GM12878 (cell line): ENCODE data around the gene ARL15. TPM values are rescaled to one million over a fixed set of nuclear protein-coding genes. Genes with fewer than 3 reads are reported as not detected.

ENCODE experiments used
- ATAC-seq: fragments of 200-7000 bp; cut with Tn5 transposase; 3 replicates; pipeline ENCODE4 v1.9.1; 2020; ENCODE audit warnings: mild to moderate bottlenecking, moderate library complexity
- BruUV-seq: library from RNA; stranded (reverse); fragments of 400-500 nt; replicated peaks from 2 replicates; lab custom pipeline; 2021; lab: Mats Ljungman, UMichigan
- CTCF ChIA-PET: fragments of 300-600 bp; sonication (Branson Sonifier 250); formaldehyde crosslinking; extraction: SDS; loops from one replicate; lab custom pipeline; 2021; ENCODE audit warnings: inconsistent platforms; lab: Yijun Ruan, JAX
- POLR2A ChIA-PET: fragments of 350-600 bp; formaldehyde crosslinking; extraction: SDS; loops from one replicate; lab custom pipeline; 2021; ENCODE audit warnings: inconsistent platforms; lab: Charles Lee
- RAD21 ChIA-PET: fragments of 300-600 bp; sonication (Branson Sonifier 250); formaldehyde crosslinking; loops from one replicate; lab custom pipeline; 2023; ENCODE audit warnings: antibody characterized with exemption; ENCODE audit not compliant: unreplicated experiment; lab: Charles Lee
- SMC1A ChIA-PET: fragments of 300-600 bp; sonication (Branson Sonifier 250); formaldehyde crosslinking; loops from one replicate; lab custom pipeline; 2023; ENCODE audit not compliant: unreplicated experiment, uncharacterized antibody; lab: Charles Lee
- DNase-seq: peaks from one replicate; pipeline ENCODE4 v3.0.0-alpha.2; 2011; ENCODE audit warnings: low read depth, low spot score
- FAIRE-seq: peaks from 3 replicates; lab custom pipeline; 2011; peaks lifted over from hg19 to GRCh38; lab: Jason Lieb, UNC
- H2AFZ ChIP-seq: 2 replicates; pipeline ENCODE4 v1.6.0; 2011; ENCODE audit warnings: low read depth, low read length, control low read depth; ENCODE audit not compliant: control insufficient read depth
- H3K27ac ChIP-seq: 2 replicates; pipeline ENCODE4 v1.5.1; 2011; ENCODE audit warnings: control low read depth; ENCODE audit not compliant: control insufficient read depth, insufficient read depth
- H3K27me3 ChIP-seq, 2 experiments: replicated peaks in 1 of 2; 2 replicates each; pipeline versions ENCODE4 v1.6.0 to v1.6.1; 2011; ENCODE audit warnings: low read length in 1 of 2; ENCODE audit not compliant: control insufficient read depth in 2 of 2, insufficient read depth in 2 of 2
- H3K36me3 ChIP-seq, 2 experiments: 2 replicates each; pipeline ENCODE4 v1.5.1; 2011; ENCODE audit warnings: low read length in 1 of 2; ENCODE audit not compliant: control insufficient read depth in 2 of 2, insufficient read depth in 2 of 2
- H3K4me1 ChIP-seq: 2 replicates; pipeline ENCODE4 v1.6.1; 2011; ENCODE audit warnings: mild to moderate bottlenecking, low read length, moderate library complexity, mixed read lengths; ENCODE audit not compliant: control insufficient read depth, insufficient read depth
- H3K4me2 ChIP-seq: 2 replicates; pipeline ENCODE4 v1.6.0; 2011; ENCODE audit warnings: control low read depth; ENCODE audit not compliant: control insufficient read depth, insufficient read depth
- H3K4me3 ChIP-seq: fragments of 200-600 bp; sonication (generic); 2 replicates; pipeline ENCODE4 v1.5.1; 2016
- H3K79me2 ChIP-seq: 2 replicates; pipeline ENCODE4 v1.6.0; 2011; ENCODE audit warnings: low read length; ENCODE audit not compliant: control insufficient read depth, insufficient read depth
- H3K9ac ChIP-seq: 2 replicates; pipeline ENCODE4 v1.8.0; 2011; ENCODE audit warnings: low read length, control low read depth, mixed read lengths; ENCODE audit not compliant: control insufficient read depth, insufficient read depth
- H3K9me3 ChIP-seq: replicated peaks from 3 replicates; pipeline ENCODE4 v1.5.1; 2011; ENCODE audit warnings: mild to moderate bottlenecking, low read length; ENCODE audit not compliant: control insufficient read depth, insufficient read depth
- H4K20me1 ChIP-seq: 2 replicates; pipeline ENCODE4 v1.6.0; 2011; ENCODE audit not compliant: control insufficient read depth, insufficient read depth
- ATF3 ChIP-seq: IDR thresholded peaks from 2 replicates; pipeline ENCODE4 v1.6.1; 2011; ENCODE audit warnings: low read depth, mild to moderate bottlenecking, low read length, moderate library complexity, borderline replicate concordance; ENCODE audit errors: extremely low read depth
- HCFC1 ChIP-seq: fragments of 150-350 bp; IDR thresholded peaks from 2 replicates; pipeline ENCODE4 v1.6.1; 2014; ENCODE audit warnings: low read length
- IKZF2 ChIP-seq, 2 experiments: fragments of 450-650 bp; IDR thresholded peaks; 2 replicates each; pipeline ENCODE4 v1.6.1; 2017; ENCODE audit warnings: mild to moderate bottlenecking in 2 of 2, moderate library complexity in 2 of 2
- IRF4 ChIP-seq: IDR thresholded peaks from 2 replicates; pipeline ENCODE4 v1.6.1; 2011; ENCODE audit warnings: low read depth, low read length
- NBN ChIP-seq: fragments of 450-650 bp; IDR thresholded peaks from 2 replicates; pipeline ENCODE4 v1.6.1; 2016
- NR2C2 ChIP-seq: IDR thresholded peaks from 2 replicates; pipeline ENCODE4 v1.6.1; 2011; ENCODE audit warnings: borderline replicate concordance, low read depth; ENCODE audit not compliant: control insufficient read depth, insufficient read length
- PKNOX1 ChIP-seq: fragments of 450-650 bp; IDR thresholded peaks from 2 replicates; pipeline ENCODE4 v1.6.1; 2016; ENCODE audit warnings: mild to moderate bottlenecking
- RCOR1 ChIP-seq: conservative IDR thresholded peaks from 2 replicates; pipeline ENCODE4 v1.6.1; 2012; ENCODE audit warnings: low read depth, low read length, improper control_type of control experiment
- STAT3 ChIP-seq: IDR thresholded peaks from 2 replicates; pipeline ENCODE4 v1.6.1; 2011; ENCODE audit warnings: low read depth, low read length, improper control_type of control experiment
- TAF1 ChIP-seq: IDR thresholded peaks from 2 replicates; pipeline ENCODE4 v1.6.1; 2011; ENCODE audit warnings: mild to moderate bottlenecking, low read depth, low read length, borderline replicate concordance
- TCF3 ChIP-seq: IDR thresholded peaks from 2 replicates; pipeline ENCODE4 v1.6.1; 2012; ENCODE audit warnings: low read depth, mild to moderate bottlenecking, low read length, borderline replicate concordance; ENCODE audit not compliant: insufficient read depth
- ZSCAN29 ChIP-seq: fragments of 450-650 bp; IDR thresholded peaks from 2 replicates; pipeline ENCODE4 v1.6.1; 2017; ENCODE audit warnings: mild to moderate bottlenecking, moderate library complexity
- WGBS: methylation state at CpG from one replicate; pipeline ENCODE4 v1.1.6; 2016; ENCODE audit warnings: low lambda C conversion rate; ENCODE audit not compliant: insufficient replicate concordance, insufficient coverage; ENCODE audit errors: missing lambda C conversion rate; 5-methylcytosine and 5-hydroxymethylcytosine counted together
- in situ Hi-C: fragments of 300-500 bp; cut with MboI; formaldehyde crosslinking; loops from 9 replicates; pipeline ENCODE4 v1.14.3; 2018; ENCODE audit warnings: mixed read lengths
- intact Hi-C: fragments of 100-400 bp; cut with micrococcal nuclease; formaldehyde crosslinking; loops from one replicate; pipeline ENCODE4 v1.14.2; 2022; ENCODE audit not compliant: unreplicated experiment
- polyA plus RNA-seq, 11 experiments: library from polyadenylated mRNA; depleted of rRNA in 4 of 11; unstranded in 6 of 11; stranded (reverse) in 5 of 11; fragments of >200 nt; fragmentation: Nextera tagmentation in 4 of 11; fragmentation: Illumina TruSeq in 1 of 11; extraction: Ambion mirVana in 4 of 11; extraction: Trizol in 1 of 11; gene quantifications; 1 replicate in 1 of 11; 2 replicates in 10 of 11; pipeline versions ENCODE4 v1.2.1 to v1.2.3, GENCODE V29; 2011 to 2016; ENCODE audit warnings: inconsistent platforms in 2 of 11, missing spikeins in 2 of 11, low read depth in 1 of 11
- total RNA-seq, 4 experiments: library from RNA; depleted of rRNA in 3 of 4; stranded (reverse); fragments of >200 nt in 3 of 4; fragmentation: Illumina TruSeq in 1 of 4; extraction: Trizol in 1 of 4; gene quantifications; 2 replicates each; pipeline versions ENCODE4 v1.2.1 to v1.2.3, GENCODE V29; 2013 to 2021
- TF ChIP-seq, protein P1 (sequence below): fragments of 450-650 bp; IDR thresholded peaks from 2 replicates; pipeline ENCODE4 v1.6.1; 2017; ENCODE audit warnings: antibody characterized with exemption, mild to moderate bottlenecking, moderate library complexity

ARL15 gene
- total and polyA plus RNA-seq, 10 of the 15 experiments (the other 5 are each of a cell fraction or from before 2014, with no cell fraction given): 3.6 to 11.0 (median 7.7) TPM

DNA sequence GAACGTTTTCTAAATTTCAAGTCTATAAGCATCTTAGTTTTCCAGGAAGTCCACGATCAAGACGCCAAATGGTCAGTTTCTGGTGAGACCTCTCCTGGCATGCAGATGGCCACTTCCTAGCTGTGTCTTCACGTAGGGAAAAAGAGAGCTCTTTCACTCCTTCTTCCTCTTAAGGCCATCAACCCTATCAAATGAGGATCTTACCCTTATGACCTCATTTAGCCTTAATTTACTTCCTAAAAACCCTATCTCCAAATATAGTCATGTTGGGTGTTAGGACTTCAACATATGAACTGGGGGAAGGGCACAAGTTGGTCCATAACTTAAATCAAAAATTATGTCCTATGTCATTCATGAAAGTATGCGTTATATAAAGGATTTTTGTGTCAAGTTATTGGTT lies 229.5 kb downstream of the ARL15 start:
- Histone ChIP-seq H2AFZ (no peak overlapping the region), H3K4me2 (no peak overlapping the region), H3K9ac (no peak overlapping the region), H4K20me1 (no peaks in the 10 kb centered on the region), H3K36me3 (no peaks in the 10 kb centered on the region), H3K4me3 (no peak overlapping the region), H3K4me1 (no peaks in the 10 kb centered on the region), H3K27ac (no peak overlapping the region), H3K27me3 (no peaks in the 10 kb centered on the region), H3K79me2 (no peaks in the 10 kb centered on the region), H3K9me3 (no peaks in the 10 kb centered on the region)
- WGBS: 59% methylated on average over 5 of the region's 5 CpGs
- SMC1A ChIA-PET: no interaction called here
- intact Hi-C loops (no loop called here), in situ Hi-C loops (no loop called here)
- CTCF ChIA-PET: no interaction called here
- FAIRE-seq: no peak
- TF ChIP-seq TAF1: no peak
- no peak for TF ChIP-seq RCOR1
- no peak for TF ChIP-seq STAT3
- TF ChIP-seq IKZF2 (IDR thresholded peaks at IDR 0.05): no peak
- no peak for TF ChIP-seq PKNOX1
- no peak for TF ChIP-seq TCF3
- TF ChIP-seq, protein P1, sequence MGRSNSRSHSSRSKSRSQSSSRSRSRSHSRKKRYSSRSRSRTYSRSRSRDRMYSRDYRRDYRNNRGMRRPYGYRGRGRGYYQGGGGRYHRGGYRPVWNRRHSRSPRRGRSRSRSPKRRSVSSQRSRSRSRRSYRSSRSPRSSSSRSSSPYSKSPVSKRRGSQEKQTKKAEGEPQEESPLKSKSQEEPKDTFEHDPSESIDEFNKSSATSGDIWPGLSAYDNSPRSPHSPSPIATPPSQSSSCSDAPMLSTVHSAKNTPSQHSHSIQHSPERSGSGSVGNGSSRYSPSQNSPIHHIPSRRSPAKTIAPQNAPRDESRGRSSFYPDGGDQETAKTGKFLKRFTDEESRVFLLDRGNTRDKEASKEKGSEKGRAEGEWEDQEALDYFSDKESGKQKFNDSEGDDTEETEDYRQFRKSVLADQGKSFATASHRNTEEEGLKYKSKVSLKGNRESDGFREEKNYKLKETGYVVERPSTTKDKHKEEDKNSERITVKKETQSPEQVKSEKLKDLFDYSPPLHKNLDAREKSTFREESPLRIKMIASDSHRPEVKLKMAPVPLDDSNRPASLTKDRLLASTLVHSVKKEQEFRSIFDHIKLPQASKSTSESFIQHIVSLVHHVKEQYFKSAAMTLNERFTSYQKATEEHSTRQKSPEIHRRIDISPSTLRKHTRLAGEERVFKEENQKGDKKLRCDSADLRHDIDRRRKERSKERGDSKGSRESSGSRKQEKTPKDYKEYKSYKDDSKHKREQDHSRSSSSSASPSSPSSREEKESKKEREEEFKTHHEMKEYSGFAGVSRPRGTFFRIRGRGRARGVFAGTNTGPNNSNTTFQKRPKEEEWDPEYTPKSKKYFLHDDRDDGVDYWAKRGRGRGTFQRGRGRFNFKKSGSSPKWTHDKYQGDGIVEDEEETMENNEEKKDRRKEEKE: no peak
- no peak for TF ChIP-seq NBN
- no peak for TF ChIP-seq IRF4
- TF ChIP-seq NR2C2: no peak
- TF ChIP-seq ZSCAN29: no peak
- no peak for TF ChIP-seq ATF3
- TF ChIP-seq HCFC1: no peak
- no TSS peak for BruUV-seq
- no peak for ATAC-seq
- POLR2A ChIA-PET: no interaction called here
- RAD21 ChIA-PET: no interaction called here
- no peak for DNase-seq
